CD14-positive monocyte (primary cell): Measurements from ENCODE around the gene C12orf42. TPM values are rescaled to one million over a fixed set of nuclear protein-coding genes. Genes with fewer than 3 reads are reported as not detected.

Experiments
- DNase-seq, 3 donors: peaks; one replicate each; pipeline ENCODE4 v3.0.0-alpha.2; 2011 to 2022
- H2AFZ ChIP-seq: 2 replicates; pipeline ENCODE4 v1.6.0; 2012; ENCODE audit warnings: mild to moderate bottlenecking, low read depth, low read length, inconsistent platforms; ENCODE audit not compliant: insufficient read depth, poor library complexity, severe bottlenecking
- H3K27ac ChIP-seq, 2 donors: 1 replicate in 1 of 2; 2 replicates in 1 of 2; pipeline ENCODE4 v1.5.1; 2012 to 2013; ENCODE audit warnings: low read length in 2 of 2, control low read depth in 1 of 2, inconsistent platforms in 1 of 2, low read depth in 1 of 2, mild to moderate bottlenecking in 1 of 2
- H3K27me3 ChIP-seq, 2 donors: one replicate each; pipeline versions ENCODE4 v1.6.0 to v1.6.1; 2011 to 2013; ENCODE audit warnings: low read length in 2 of 2; ENCODE audit not compliant: control insufficient read depth in 2 of 2, insufficient read depth in 2 of 2
- H3K36me3 ChIP-seq, 2 donors: replicated peaks in 1 of 2; 1 replicate in 1 of 2; 2 replicates in 1 of 2; pipeline versions ENCODE4 v1.5.1 to v1.6.1; 2012 to 2013; ENCODE audit warnings: low read length in 2 of 2, control low read depth in 1 of 2, inconsistent platforms in 1 of 2, mild to moderate bottlenecking in 1 of 2; ENCODE audit not compliant: insufficient read depth in 2 of 2, control insufficient read depth in 1 of 2
- H3K4me1 ChIP-seq, 2 donors: 1 replicate in 1 of 2; 2 replicates in 1 of 2; pipeline versions ENCODE4 v1.5.1 to v1.6.1; 2012 to 2013; ENCODE audit warnings: low read length in 2 of 2, control low read depth in 1 of 2, inconsistent platforms in 1 of 2, mild to moderate bottlenecking in 1 of 2, moderate library complexity in 1 of 2; ENCODE audit not compliant: insufficient read depth in 2 of 2, control insufficient read depth in 1 of 2
- H3K4me2 ChIP-seq: replicated peaks from 2 replicates; pipeline ENCODE3; 2012; ENCODE audit warnings: low read length, moderate library complexity, mild to moderate bottlenecking; ENCODE audit not compliant: poor library complexity, severe bottlenecking; ENCODE audit errors: extremely low read depth
- H3K4me3 ChIP-seq, 3 experiments: fragments of 200-600 bp in 1 of 3; sonication (generic) in 1 of 3; replicated peaks in 1 of 3; 1 replicate in 2 of 3; 2 replicates in 1 of 3; pipeline ENCODE4 v1.5.1; 2011 to 2013; ENCODE audit warnings: low read length in 3 of 3, mild to moderate bottlenecking in 3 of 3, control low read depth in 2 of 3, low read depth in 2 of 3, inconsistent platforms in 1 of 3, moderate library complexity in 1 of 3
- H3K79me2 ChIP-seq: 2 replicates; pipeline ENCODE4 v1.6.0; 2012; ENCODE audit warnings: mild to moderate bottlenecking, control low read depth, inconsistent platforms, low read length, moderate library complexity; ENCODE audit not compliant: insufficient read depth
- H3K9ac ChIP-seq: 2 replicates; pipeline ENCODE4 v1.6.0; 2017; ENCODE audit warnings: low read length, mild to moderate bottlenecking; ENCODE audit not compliant: insufficient read depth, poor library complexity, severe bottlenecking
- H3K9me3 ChIP-seq, 2 donors: replicated peaks in 1 of 2; 1 replicate in 1 of 2; 2 replicates in 1 of 2; pipeline versions ENCODE4 v1.5.1 to v1.6.1; 2012 to 2013; ENCODE audit warnings: low read length in 2 of 2, control low read depth in 1 of 2; ENCODE audit not compliant: control insufficient read depth in 1 of 2, insufficient read depth in 1 of 2
- H4K20me1 ChIP-seq: 2 replicates; pipeline ENCODE4 v1.6.0; 2012; ENCODE audit warnings: mild to moderate bottlenecking, low read length, control low read depth, moderate library complexity; ENCODE audit not compliant: insufficient read depth
- H3K27ac Mint-ChIP-seq, 7 donors: one replicate each; pipeline ENCODE4 v1.8.0; 2020; ENCODE audit warnings: mild to moderate bottlenecking in 7 of 7, mixed read lengths in 7 of 7, moderate library complexity in 6 of 7, inconsistent platforms in 2 of 7
- H3K27me3 Mint-ChIP-seq, 3 donors: one replicate each; pipeline ENCODE4 v1.8.0; 2021 to 2022; ENCODE audit warnings: low read depth in 3 of 3, mild to moderate bottlenecking in 3 of 3, mixed read lengths in 3 of 3, moderate library complexity in 3 of 3, inconsistent platforms in 1 of 3
- H3K36me3 Mint-ChIP-seq, 2 donors: one replicate each; pipeline ENCODE4 v1.8.0; 2020; ENCODE audit warnings: mixed read lengths in 2 of 2, inconsistent platforms in 1 of 2, mild to moderate bottlenecking in 1 of 2
- H3K4me1 Mint-ChIP-seq: one replicate; pipeline ENCODE4 v1.8.0; 2020; ENCODE audit warnings: mild to moderate bottlenecking, mixed read lengths
- H3K4me3 Mint-ChIP-seq, 2 donors: one replicate each; pipeline ENCODE4 v1.8.0; 2020; ENCODE audit warnings: mild to moderate bottlenecking in 2 of 2, mixed read lengths in 2 of 2, moderate library complexity in 1 of 2
- H3K9me3 Mint-ChIP-seq, 7 donors: one replicate each; pipeline ENCODE4 v1.8.0; 2020 to 2022; ENCODE audit warnings: mixed read lengths in 7 of 7, mild to moderate bottlenecking in 6 of 7, moderate library complexity in 6 of 7, inconsistent platforms in 2 of 7
- CTCF ChIP-seq: fragments of 200-600 bp; IDR thresholded peaks from one replicate; pipeline ENCODE4 v1.8.0; 2022; ENCODE audit warnings: antibody characterized with exemption, mild to moderate bottlenecking
- WGBS: methylation state at CpG from one replicate; pipeline ENCODE4 v1.1.5; 2013; ENCODE audit warnings: missing lambda C conversion rate; ENCODE audit not compliant: insufficient coverage; 5-methylcytosine and 5-hydroxymethylcytosine counted together
- intact Hi-C, 2 donors: fragments of 100-400 bp; cut with micrococcal nuclease; formaldehyde crosslinking; loops; one replicate each; pipeline versions ENCODE4 v1.15.0 to v1.15.1; 2023
- polyA plus RNA-seq, 3 donors: library from polyadenylated mRNA; depleted of rRNA in 1 of 3; unstranded in 2 of 3; stranded (reverse) in 1 of 3; fragments of 300-500 nt in 2 of 3; fragments of >200 nt in 1 of 3; fragmentation: Illumina TruSeq in 2 of 3; gene quantifications; 1 replicate in 2 of 3; 2 replicates in 1 of 3; pipeline ENCODE4 v1.2.3, GENCODE V29; 2012 to 2021

Gene C12orf42
- polyA plus RNA-seq, 3 donors: not detected

DNA sequence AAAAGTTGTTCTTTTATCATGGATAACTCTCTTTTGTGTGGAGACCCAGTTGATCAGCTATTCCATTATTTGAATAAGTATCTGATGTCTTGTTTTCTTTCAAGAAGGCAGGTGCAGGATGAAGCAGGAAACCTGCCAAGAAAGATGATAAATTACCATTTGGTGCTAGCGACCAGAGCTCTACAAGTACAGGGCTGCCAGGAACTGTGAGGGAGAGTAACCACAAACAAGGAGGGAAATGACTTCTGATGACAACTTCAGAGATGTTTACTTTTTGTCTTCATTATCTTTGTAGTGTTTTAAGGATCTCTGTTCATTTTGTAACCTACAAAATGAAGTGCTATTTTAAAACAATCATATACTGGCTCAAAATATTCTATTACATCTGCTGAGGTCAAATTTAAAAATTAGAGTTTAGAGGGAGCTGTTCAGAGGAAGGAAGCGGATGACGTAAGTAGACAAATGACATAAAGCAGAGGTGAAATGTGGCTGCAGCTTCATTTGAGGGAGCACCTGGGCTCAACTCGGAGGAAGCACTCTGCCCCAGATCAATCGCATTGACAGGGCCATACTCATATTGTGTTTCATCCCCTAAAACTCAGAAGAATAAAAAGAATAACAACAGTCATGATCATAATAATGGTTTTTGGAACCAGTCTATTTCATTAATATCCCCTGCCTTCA lies 226.8 kb downstream of the C12orf42 start:
- H3K36me3 Mint-ChIP-seq: no peaks in the 10 kb centered on the region
- Histone ChIP-seq H3K4me1 (no peaks in the 10 kb centered on the region), H2AFZ (no peak overlapping the region), H3K36me3 (no peaks in the 10 kb centered on the region), H3K79me2 (no peaks in the 10 kb centered on the region), H3K4me3 (no peak overlapping the region), H3K27ac (no peak overlapping the region), H4K20me1 (no peaks in the 10 kb centered on the region), H3K9ac (no peak overlapping the region), H3K27me3 (no peaks in the 10 kb centered on the region), H3K4me2 (no peak overlapping the region), H3K9me3 (no peaks in the 10 kb centered on the region)
- H3K9me3 Mint-ChIP-seq: peaks cover 0 to 1% (median 0%) of the 10 kb centered on the region in 7 donors
- intact Hi-C loops: no loop called here
- H3K27me3 Mint-ChIP-seq: no peaks in the 10 kb centered on the region
- no peak for TF ChIP-seq CTCF
- no peak overlapping the region for H3K4me3 Mint-ChIP-seq
- H3K27ac Mint-ChIP-seq: no peak overlapping the region
- WGBS: 0% methylated on average over 1 of the region's 5 CpGs
- no peak for DNase-seq
- H3K4me1 Mint-ChIP-seq: no peaks in the 10 kb centered on the region

GRCh38 chr12:103257763-103258162 lies 238.0 kb downstream of the C12orf42 start:
- whole genome bisulfite sequencing: no CpG with 5 or more reads among the region's 2 CpGs
- Mint-ChIP-seq H3K36me3 (no peaks in the 10 kb centered on the region), H3K9me3 (peaks cover 0 to 5% (median 3%) of the 10 kb centered on the region in 7 donors), H3K4me1 (no peaks in the 10 kb centered on the region), H3K4me3 (no peak overlapping the region), H3K27ac (no peak overlapping the region), H3K27me3 (peaks cover 0 to 2% (median 0%) of the 10 kb centered on the region in 3 donors)
- DNase-seq: no peak
- H4K20me1 ChIP-seq: no peaks in the 10 kb centered on the region
- H3K27me3 ChIP-seq: no peaks in the 10 kb centered on the region
- no peaks in the 10 kb centered on the region for H3K4me1 ChIP-seq
- no peaks in the 10 kb centered on the region for H3K79me2 ChIP-seq
- no peaks in the 10 kb centered on the region for H3K36me3 ChIP-seq
- intact Hi-C loops: no loop called here
- no peak overlapping the region for H3K4me2 ChIP-seq
- H3K4me3 ChIP-seq: no peak overlapping the region
- no peak overlapping the region for H2AFZ ChIP-seq
- no peak overlapping the region for H3K27ac ChIP-seq
- H3K9me3 ChIP-seq: no peaks in the 10 kb centered on the region
- no peak for TF ChIP-seq CTCF
- H3K9ac ChIP-seq: no peak overlapping the region

Other genes with a start within 250 kb of the C12orf42 start
- not detected for gene STAB2, start 91.3 kb upstream of the C12orf42 start, polyA plus RNA-seq